GM12891 (cell line): Measurements from ENCODE around the gene LHX4.

Experiments used
- POLR2A ChIP-seq: IDR thresholded peaks from 2 replicates; pipeline ENCODE4 v1.6.1; 2011; ENCODE audit warnings: low read depth, low read length, control low read depth
- POLR2AphosphoS5 ChIP-seq: IDR thresholded peaks from 2 replicates; pipeline ENCODE4 v1.6.1; 2011; ENCODE audit warnings: low read depth, low read length, control low read depth
- TAF1 ChIP-seq: IDR thresholded peaks from 2 replicates; pipeline ENCODE4 v1.6.1; 2011; ENCODE audit warnings: low read depth, low read length, control low read depth

GRCh38 chr1:180274221-180274620, 44.2 kb downstream of the LHX4 start:
- TF ChIP-seq POLR2A (no peak), POLR2AphosphoS5 (no peak), TAF1 (no peak)
